ENCODE data around the gene HIVEP2. TPM values are rescaled to one million over a fixed set of nuclear protein-coding genes. Genes with fewer than 3 reads are reported as not detected.

HIVEP2 gene
- polyA plus RNA-seq, 1 donor from 2014 or later: 5.9 TPM

DNA sequence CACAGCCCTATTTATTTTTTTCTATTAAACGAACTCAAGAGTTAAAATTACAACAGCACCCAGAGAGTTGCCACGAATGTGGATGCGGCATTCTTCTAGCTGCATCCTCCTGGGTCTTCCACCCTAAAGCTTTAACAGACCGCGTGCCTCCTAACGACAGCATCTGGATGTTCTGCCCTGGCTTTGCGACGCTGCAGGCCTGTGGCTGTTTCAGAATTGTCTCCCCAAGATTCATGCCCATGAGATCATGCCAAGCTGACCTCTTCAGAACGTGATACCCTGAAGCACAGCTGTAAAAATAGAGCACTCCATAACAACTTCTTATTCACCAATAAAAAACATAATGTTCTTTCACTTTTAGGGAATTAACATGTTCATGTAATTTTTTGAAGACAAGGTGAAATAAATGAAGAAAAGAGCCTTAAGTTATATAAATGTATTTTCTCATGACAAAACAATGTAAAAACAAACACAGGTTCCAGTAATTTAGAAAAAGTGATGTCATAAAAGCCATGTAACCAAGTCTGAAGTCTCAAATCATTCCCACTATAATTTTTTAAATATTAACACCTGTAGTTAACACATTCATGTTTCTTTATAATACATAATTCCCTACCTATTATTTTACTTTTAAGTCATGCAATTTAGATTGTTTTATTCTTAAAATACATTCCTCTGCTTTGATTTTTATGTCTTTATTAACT is 26.5 kb downstream of the HIVEP2 start:
- Mint-ChIP-seq H3K4me1 (peaks cover 17 to 40% (median 18%) of the 10 kb centered on the region in 3 donors), H3K9me3 (no peaks in the 10 kb centered on the region), H3K36me3 (peaks cover 9% of the 10 kb centered on the region), H3K4me3 (no peak overlapping the region), H3K27me3 (no peaks in the 10 kb centered on the region), H3K27ac (no peak overlapping the region)

DNA sequence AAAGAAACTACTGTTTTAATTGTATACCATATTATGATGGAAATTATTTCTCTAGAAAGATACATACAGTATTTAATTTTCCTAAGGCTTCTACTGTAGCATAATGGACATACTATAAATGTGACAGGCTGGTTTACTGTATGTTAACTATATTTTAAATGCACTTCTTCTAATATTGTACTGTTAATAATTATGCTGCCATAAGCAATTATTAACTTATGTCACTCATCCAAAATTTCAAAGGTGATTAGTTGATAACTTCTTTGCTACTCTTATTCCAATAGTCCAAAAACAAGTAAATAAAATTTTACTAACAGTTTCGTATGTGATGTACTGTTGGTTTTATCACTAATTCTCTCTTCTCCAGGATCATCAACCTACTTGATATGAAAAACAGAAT is 28.1 kb downstream of the HIVEP2 start:
- peaks cover 25 to 51% (median 26%) of the 10 kb centered on the region in 3 donors for H3K4me1 Mint-ChIP-seq
- H3K27me3 Mint-ChIP-seq: no peaks in the 10 kb centered on the region
- H3K4me3 Mint-ChIP-seq: no peak overlapping the region
- H3K36me3 Mint-ChIP-seq: peaks cover 13% of the 10 kb centered on the region
- H3K27ac Mint-ChIP-seq: no peak overlapping the region
- H3K9me3 Mint-ChIP-seq: peaks cover 0 to 2% (median 0%) of the 10 kb centered on the region in 3 donors

DNA sequence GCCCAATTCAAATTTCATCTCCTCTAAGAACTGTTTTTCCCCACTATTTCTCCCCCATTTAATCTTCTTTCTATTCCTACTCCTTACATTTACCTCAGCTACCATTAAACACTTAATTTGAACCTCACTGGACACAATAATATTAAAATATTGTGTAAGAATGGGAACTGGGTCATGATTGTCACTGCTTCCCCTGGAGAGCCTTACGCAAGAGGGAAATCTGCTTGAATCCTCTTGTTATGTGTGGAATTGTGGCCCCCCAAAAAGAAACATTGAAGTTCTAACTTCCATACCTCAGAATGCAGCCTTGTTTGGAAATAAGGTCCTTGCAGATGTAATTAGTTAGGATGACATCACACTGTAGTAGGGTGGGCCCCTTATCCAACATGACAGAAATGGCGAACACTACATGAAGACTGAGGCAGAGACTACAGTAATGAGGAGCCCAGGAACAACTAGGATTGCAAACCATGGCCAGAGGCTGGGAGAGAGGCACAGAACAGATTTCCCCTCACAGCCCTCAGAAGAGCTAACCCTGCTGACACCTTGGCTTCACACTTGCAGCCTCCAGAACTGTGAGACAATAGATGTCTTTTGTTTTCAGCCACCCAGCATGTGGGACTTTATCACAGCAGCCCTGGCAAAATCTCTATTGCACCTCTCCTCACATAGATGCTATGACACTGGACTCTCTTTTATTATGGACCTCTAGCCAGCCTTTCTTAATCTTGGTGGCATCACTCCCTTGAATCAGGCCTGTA is 29.9 kb downstream of the HIVEP2 start:
- Mint-ChIP-seq H3K36me3 (peaks cover 10% of the 10 kb centered on the region), H3K9me3 (peaks cover 0 to 2% (median 0%) of the 10 kb centered on the region in 3 donors), H3K27ac (peak overlapping the region; percentile 60 to 95 (median 72)), H3K4me1 (peaks cover 22 to 50% (median 26%) of the 10 kb centered on the region in 3 donors), H3K27me3 (no peaks in the 10 kb centered on the region), H3K4me3 (peak overlapping the region in 2 of 4 donors; percentile 7 to 59)

DNA sequence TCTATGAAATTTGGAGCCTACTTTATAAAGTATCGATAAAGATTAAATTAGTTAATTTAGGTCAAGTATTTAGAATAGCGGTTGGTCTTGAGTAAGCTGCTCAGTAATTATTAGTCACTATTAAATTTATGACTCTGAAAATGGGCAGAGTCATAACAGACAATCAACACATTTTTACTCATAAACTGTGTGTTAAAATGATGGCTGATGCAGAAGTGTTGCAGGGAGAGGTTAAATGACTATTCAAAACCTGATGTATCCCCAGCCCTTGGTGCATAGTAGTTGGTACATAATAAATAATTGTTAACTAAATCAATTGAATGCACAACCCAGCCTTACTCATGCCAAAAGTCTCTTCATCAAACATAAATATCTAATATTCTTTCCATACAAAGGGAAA is 30.6 kb downstream of the HIVEP2 start:
- no peaks in the 10 kb centered on the region for H3K27me3 Mint-ChIP-seq
- H3K36me3 Mint-ChIP-seq: peaks cover 8% of the 10 kb centered on the region
- H3K4me3 Mint-ChIP-seq: no peak overlapping the region
- peaks cover 0 to 2% (median 0%) of the 10 kb centered on the region in 3 donors for H3K9me3 Mint-ChIP-seq
- peaks cover 23 to 49% (median 30%) of the 10 kb centered on the region in 3 donors for H3K4me1 Mint-ChIP-seq
- peak overlapping the region; percentile 60 to 98 (median 95) for H3K27ac Mint-ChIP-seq

DNA sequence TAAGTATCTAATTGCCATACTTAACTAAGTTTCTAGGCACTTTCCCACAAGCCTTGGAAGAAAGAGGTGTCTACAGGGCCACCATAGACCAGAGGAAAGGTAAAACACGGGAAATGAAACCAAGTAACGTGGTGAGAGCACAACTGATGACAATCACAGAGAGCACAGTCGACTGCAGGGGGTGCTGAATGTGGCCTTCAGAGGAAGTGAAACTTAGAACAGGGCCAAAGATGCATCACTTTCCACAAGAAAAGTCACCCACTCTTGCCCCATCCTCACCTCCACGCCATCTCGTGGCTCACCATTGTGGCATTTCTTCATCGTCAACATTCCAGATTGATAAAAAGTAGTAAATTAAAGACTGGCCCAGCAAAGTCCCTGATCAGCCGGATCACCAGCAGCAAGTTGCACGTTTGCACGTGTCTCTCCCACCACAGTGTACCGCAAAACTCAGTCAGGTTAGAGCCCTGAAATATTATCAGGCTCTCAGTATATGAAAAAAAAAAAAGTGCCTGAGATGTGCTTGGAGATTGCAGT is 31.4 kb downstream of the HIVEP2 start:
- Mint-ChIP-seq H3K4me1 (peaks cover 20 to 44% (median 24%) of the 10 kb centered on the region in 3 donors), H3K27ac (peak overlapping the region; percentile 91 to 98 (median 96))

DNA sequence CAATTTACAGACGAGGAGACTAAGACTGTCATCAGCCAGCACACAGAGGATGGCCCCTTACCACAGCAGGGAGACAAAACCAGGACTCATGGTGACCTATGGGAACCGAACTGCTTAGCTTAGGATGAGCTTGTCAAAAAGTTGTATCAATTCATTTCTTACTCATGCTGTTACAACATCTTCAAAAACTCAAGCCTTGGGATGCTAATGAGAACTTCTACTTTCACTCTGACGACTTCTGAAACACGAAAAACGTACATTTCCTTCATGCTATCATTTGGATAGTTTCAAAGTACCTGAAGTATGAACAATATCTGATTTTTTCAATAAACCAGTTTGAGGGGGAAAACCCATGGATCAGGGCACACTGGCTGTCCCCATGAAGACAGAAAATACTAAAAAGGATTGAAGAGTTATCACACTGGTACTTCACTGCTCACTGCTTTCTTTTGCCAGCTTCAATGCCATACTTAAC is 31.9 kb downstream of the HIVEP2 start:
- Mint-ChIP-seq H3K4me1 (peaks cover 22 to 47% (median 27%) of the 10 kb centered on the region in 3 donors), H3K36me3 (peaks cover 5% of the 10 kb centered on the region), H3K27me3 (no peaks in the 10 kb centered on the region), H3K9me3 (peaks cover 0 to 2% (median 0%) of the 10 kb centered on the region in 3 donors), H3K4me3 (peak overlapping the region; percentile 64 to 89 (median 78)), H3K27ac (peak overlapping the region; percentile 91 to 98 (median 96))

More for the DNA sequence above, 31.4 kb downstream of the HIVEP2 start:
- H3K4me3 Mint-ChIP-seq: peak overlapping the region; percentile 64 to 89 (median 78)
- peaks cover 0 to 2% (median 0%) of the 10 kb centered on the region in 3 donors for H3K9me3 Mint-ChIP-seq
- no peaks in the 10 kb centered on the region for H3K27me3 Mint-ChIP-seq
- peaks cover 8% of the 10 kb centered on the region for H3K36me3 Mint-ChIP-seq

DNA sequence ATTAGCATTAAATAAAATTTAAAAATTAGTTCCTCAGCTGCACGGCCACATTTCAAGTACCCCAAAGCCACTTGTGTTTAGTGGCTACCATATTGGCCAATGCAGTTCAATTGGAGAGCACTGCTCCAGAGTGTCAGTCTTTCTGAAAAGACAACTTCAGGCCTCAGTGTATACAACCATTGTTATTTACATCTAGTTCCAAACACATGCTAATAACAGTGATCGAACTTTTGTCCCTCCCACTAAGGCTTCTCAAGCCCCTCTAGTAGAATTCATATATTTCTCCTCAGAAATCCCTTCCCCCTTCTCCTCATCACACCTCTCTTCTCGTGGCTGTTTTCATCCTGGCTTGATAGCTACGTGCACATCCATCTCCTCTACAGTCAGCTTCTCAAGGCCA is 32.9 kb downstream of the HIVEP2 start:
- peak overlapping the region in 2 of 3 donors; percentile 91 to 96 for H3K27ac Mint-ChIP-seq
- peaks cover 28 to 56% (median 36%) of the 10 kb centered on the region in 3 donors for H3K4me1 Mint-ChIP-seq
- H3K27me3 Mint-ChIP-seq: no peaks in the 10 kb centered on the region
- peaks cover 5% of the 10 kb centered on the region for H3K36me3 Mint-ChIP-seq
- peaks cover 0 to 2% (median 0%) of the 10 kb centered on the region in 3 donors for H3K9me3 Mint-ChIP-seq
- peak overlapping the region in 1 of 4 donors; percentile 63 for H3K4me3 Mint-ChIP-seq

DNA sequence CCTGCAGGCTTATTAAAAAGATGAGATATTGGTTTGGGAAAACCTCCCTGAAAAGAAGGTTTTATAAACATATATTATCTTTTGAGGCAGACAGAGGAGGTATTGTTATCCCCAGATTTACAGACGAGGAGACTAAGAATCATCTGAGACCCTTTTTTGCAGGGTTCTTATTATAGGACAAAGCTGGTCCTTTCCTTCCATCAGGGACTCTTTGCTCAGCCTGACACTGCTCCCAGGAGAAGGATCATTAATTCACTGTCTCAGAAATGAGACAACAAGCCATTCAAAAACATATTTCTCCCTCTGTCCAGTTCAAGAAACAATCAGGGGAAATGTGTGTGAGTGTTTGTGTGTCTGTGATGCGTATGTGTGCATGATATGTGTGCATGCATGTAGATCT is 33.5 kb downstream of the HIVEP2 start:
- H3K27me3 Mint-ChIP-seq: no peaks in the 10 kb centered on the region
- peaks cover 0 to 2% (median 0%) of the 10 kb centered on the region in 3 donors for H3K9me3 Mint-ChIP-seq
- no peak overlapping the region for H3K4me3 Mint-ChIP-seq
- no peak overlapping the region for H3K27ac Mint-ChIP-seq
- peaks cover 35 to 62% (median 42%) of the 10 kb centered on the region in 3 donors for H3K4me1 Mint-ChIP-seq
- H3K36me3 Mint-ChIP-seq: peaks cover 5% of the 10 kb centered on the region

DNA sequence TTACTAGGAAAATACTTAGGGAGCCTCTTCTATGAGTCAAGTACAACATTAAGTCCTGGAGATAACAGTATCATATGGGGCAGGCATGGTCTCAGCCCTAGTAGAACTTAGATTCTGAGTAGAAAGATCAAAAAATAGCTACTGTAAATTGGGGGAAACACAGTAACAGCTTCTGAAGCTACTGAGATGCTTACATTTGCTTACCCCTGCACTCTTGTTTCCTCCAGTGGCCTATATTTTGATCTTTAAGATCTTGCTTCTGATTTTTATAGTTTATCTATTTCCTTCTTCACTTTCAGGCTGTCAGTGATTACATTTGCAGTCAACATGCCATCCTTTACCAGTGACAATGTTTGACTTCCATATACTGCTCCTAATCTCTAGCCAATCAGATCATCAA is 35.3 kb downstream of the HIVEP2 start:
- Mint-ChIP-seq H3K27me3 (no peaks in the 10 kb centered on the region), H3K4me1 (peaks cover 35 to 48% (median 36%) of the 10 kb centered on the region in 3 donors), H3K36me3 (peaks cover 4% of the 10 kb centered on the region), H3K9me3 (peaks cover 0 to 2% (median 0%) of the 10 kb centered on the region in 3 donors), H3K4me3 (no peak overlapping the region), H3K27ac (peak overlapping the region in 1 of 3 donors; percentile 23)

DNA sequence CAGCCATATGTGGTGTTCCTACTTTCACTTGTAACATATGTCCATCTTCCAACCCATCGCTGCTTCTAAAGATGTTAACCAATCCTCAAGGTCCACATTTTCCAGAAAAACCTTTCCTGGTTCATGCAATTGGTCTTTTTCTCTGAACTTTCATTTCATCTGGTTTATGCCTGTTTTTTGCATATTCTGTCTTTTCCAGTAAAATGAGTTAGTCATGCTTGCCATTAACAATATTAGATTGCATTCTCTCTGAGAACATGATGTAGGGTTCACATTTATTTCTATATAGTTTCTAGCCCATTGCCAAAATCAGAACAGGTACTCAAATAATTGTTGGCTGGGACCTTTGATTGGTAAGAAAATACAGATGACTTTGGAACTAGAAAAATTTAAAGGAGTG is 36.7 kb downstream of the HIVEP2 start:
- Mint-ChIP-seq H3K4me1 (peaks cover 41 to 48% (median 41%) of the 10 kb centered on the region in 3 donors), H3K36me3 (peaks cover 4% of the 10 kb centered on the region)

DNA sequence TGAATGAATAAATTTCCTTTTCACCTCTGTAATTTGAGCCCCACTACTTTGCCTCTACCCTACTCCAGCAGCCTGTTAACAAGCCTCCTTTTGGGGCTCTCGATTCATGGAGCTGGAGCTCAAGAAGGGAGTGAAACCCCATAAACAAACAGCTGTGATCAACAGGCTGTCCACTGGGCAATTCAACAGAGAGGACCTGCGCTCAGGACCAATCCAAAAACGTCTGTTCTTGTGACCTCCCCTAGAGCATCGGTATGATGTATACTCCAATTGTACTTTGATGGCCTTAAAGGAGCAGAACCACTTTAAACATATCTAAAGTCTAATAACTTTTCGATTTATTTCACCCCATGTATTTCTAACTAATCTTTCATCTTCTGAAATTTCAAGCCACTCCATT is 37.4 kb downstream of the HIVEP2 start:
- Mint-ChIP-seq H3K27me3 (no peaks in the 10 kb centered on the region), H3K36me3 (peaks cover 4% of the 10 kb centered on the region), H3K9me3 (peaks cover 0 to 2% (median 0%) of the 10 kb centered on the region in 3 donors), H3K27ac (peak overlapping the region; percentile 60 to 82 (median 68)), H3K4me1 (peaks cover 41 to 48% (median 42%) of the 10 kb centered on the region in 3 donors), H3K4me3 (peak overlapping the region; percentile 71 to 91 (median 84))

More for the DNA sequence above, 36.7 kb downstream of the HIVEP2 start:
- Mint-ChIP-seq H3K9me3 (peaks cover 0 to 2% (median 0%) of the 10 kb centered on the region in 3 donors), H3K27ac (peak overlapping the region in 2 of 3 donors; percentile 0 to 68), H3K4me3 (peak overlapping the region in 2 of 4 donors; percentile 71 to 89), H3K27me3 (no peaks in the 10 kb centered on the region)

DNA sequence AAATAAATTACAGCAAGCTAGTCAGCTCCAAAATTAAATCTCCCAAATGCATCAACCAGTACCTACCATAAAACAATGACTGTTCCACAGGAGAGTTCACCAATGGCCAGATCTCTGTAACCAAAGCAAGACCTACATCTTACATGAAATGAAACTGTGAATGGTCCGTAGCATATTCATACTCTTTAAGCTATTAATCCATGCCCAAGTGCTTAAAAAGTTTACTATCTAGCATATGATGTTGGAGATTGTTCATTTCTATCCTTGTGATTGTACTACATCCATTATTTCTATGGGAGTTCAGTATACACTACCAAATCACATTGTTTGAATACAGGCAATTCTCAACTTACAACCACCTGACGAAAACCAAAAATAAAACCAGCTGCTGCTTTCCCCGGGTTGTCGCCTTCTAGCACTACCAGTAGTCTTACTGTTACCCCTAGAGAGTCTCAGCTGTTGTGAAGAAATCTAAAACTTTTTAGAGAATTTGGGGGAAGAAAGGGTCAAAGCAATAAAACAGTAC is 38.0 kb downstream of the HIVEP2 start:
- no peaks in the 10 kb centered on the region for H3K27me3 Mint-ChIP-seq
- H3K9me3 Mint-ChIP-seq: no peaks in the 10 kb centered on the region
- H3K4me1 Mint-ChIP-seq: peaks cover 47 to 48% (median 47%) of the 10 kb centered on the region in 3 donors
- peak overlapping the region; percentile 60 to 82 (median 68) for H3K27ac Mint-ChIP-seq
- no peaks in the 10 kb centered on the region for H3K36me3 Mint-ChIP-seq
- peak overlapping the region; percentile 71 to 91 (median 84) for H3K4me3 Mint-ChIP-seq

DNA sequence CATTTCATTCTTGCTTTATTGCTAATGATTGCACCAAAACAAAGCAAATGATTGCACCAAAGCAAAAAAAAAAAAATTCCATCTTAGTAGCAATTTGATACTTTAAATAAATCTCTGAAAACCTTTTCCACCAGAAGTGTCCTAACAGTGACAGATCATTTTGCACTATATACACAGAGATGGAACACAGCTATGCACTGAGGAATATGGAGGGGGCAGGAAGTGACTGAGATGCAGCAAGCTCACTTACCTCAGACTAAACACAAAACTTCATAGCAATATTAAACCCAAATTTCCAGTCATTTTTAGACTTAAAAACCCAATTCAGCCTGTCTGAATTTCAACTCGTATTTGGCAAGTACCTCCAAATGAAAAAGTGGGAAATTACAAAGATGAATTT is 41.2 kb downstream of the HIVEP2 start:
- Mint-ChIP-seq H3K9me3 (no peaks in the 10 kb centered on the region), H3K4me1 (peaks cover 45 to 48% (median 47%) of the 10 kb centered on the region in 3 donors), H3K27ac (peak overlapping the region in 2 of 3 donors; percentile 48 to 69), H3K27me3 (no peaks in the 10 kb centered on the region), H3K4me3 (peak overlapping the region in 1 of 4 donors; percentile 62), H3K36me3 (peaks cover 5% of the 10 kb centered on the region)

DNA sequence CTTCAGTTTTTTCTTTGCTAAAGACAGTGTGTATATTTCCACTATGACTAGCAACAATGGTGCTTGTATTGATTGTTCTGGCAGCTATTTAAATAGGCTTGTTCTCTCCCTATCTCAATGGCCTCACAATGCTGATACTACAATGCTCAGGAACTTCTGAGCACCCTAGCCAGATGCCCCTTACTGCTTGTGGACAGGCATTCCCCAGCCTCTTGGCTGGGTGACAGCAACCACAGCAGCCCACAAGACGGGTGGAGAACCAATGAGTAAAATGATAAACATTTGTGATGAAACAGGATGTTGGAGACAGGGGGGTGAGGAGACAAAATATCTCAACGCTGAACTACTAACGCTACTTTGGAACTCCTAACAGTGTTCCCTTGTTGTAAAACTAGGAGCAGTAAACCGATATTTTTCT is 42.3 kb downstream of the HIVEP2 start:
- peaks cover 39 to 42% (median 40%) of the 10 kb centered on the region in 3 donors for H3K4me1 Mint-ChIP-seq
- H3K27me3 Mint-ChIP-seq: no peaks in the 10 kb centered on the region
- peak overlapping the region; percentile 28 to 92 (median 79) for H3K27ac Mint-ChIP-seq
- H3K36me3 Mint-ChIP-seq: peaks cover 5% of the 10 kb centered on the region
- no peaks in the 10 kb centered on the region for H3K9me3 Mint-ChIP-seq
- peak overlapping the region; percentile 0 to 79 (median 54) for H3K4me3 Mint-ChIP-seq

All from IgD-negative memory B cell (primary cell).